HepG2 (cell line): ENCODE results near the gene MS4A15. TPM values are rescaled to one million over a fixed set of nuclear protein-coding genes. Genes with fewer than 3 reads are reported as not detected.

Experiments
- ATAC-seq: fragments of 200-7000 bp; cut with Tn5 transposase; 3 replicates; pipeline ENCODE4 v1.9.1; 2020; ENCODE audit warnings: mild to moderate bottlenecking, moderate library complexity
- BruUV-seq: library from RNA; stranded (reverse); fragments of 400-500 nt; replicated peaks from 2 replicates; lab custom pipeline; 2021; lab: Mats Ljungman, UMichigan
- CTCF ChIA-PET: fragments of 300-600 bp; formaldehyde crosslinking; extraction: SDS; loops from one replicate; lab custom pipeline; 2021; ENCODE audit warnings: low total read pairs, inconsistent platforms, low intra/inter-chr PET ratio; lab: Yijun Ruan, JAX
- POLR2A ChIA-PET: fragments of 350-600 bp; sonication (Branson Sonifier 250); formaldehyde crosslinking; loops from one replicate; lab custom pipeline; 2020; ENCODE audit warnings: antibody characterized with exemption, inconsistent platforms; lab: Yijun Ruan, JAX
- DNase-seq: peaks from one replicate; pipeline ENCODE4 v3.0.0-alpha.2; 2015; ENCODE audit warnings: low spot score
- FAIRE-seq: peaks from 3 replicates; lab custom pipeline; 2011; peaks lifted over from hg19 to GRCh38; lab: Jason Lieb, UNC
- H2AFZ ChIP-seq: one replicate; pipeline ENCODE4 v1.6.1; 2011; ENCODE audit warnings: low read length, inconsistent platforms
- H3K27ac ChIP-seq: fragments of 300-600 bp; 3 replicates; pipeline ENCODE4 v1.8.0; 2011; ENCODE audit warnings: mixed run types, mild to moderate bottlenecking, mixed read lengths, low read length, inconsistent platforms; ENCODE audit not compliant: insufficient read depth; ENCODE audit errors: extremely low read length
- H3K27me3 ChIP-seq, 2 experiments: fragments of 200-600 bp in 1 of 2; 2 replicates in 1 of 2; 3 replicates in 1 of 2; pipeline versions ENCODE4 v1.6.0 to v1.8.0; 2011; ENCODE audit warnings: low read length in 2 of 2, mild to moderate bottlenecking in 2 of 2, moderate library complexity in 2 of 2, inconsistent platforms in 1 of 2; ENCODE audit not compliant: insufficient read depth in 2 of 2, control insufficient read depth in 1 of 2
- H3K36me3 ChIP-seq, 2 experiments: fragments of 200-600 bp in 1 of 2; replicated peaks in 1 of 2; 2 replicates in 1 of 2; 3 replicates in 1 of 2; pipeline versions ENCODE4 v1.5.1 to v1.8.0; 2011; ENCODE audit warnings: low read length in 2 of 2, inconsistent platforms in 1 of 2; ENCODE audit not compliant: insufficient read depth in 2 of 2, control insufficient read depth in 1 of 2
- H3K4me1 ChIP-seq: 2 replicates; pipeline ENCODE4 v1.5.1; 2012; ENCODE audit warnings: low read length, inconsistent platforms; ENCODE audit not compliant: insufficient read depth
- H3K4me2 ChIP-seq: 2 replicates; pipeline ENCODE4 v1.6.0; 2011; ENCODE audit warnings: low read depth, low read length, inconsistent platforms
- H3K4me3 ChIP-seq, 3 experiments: fragments of 200-600 bp in 1 of 3; sonication (generic), shearing (Covaris generic) in 1 of 3; replicated peaks in 1 of 3; 2 replicates each; pipeline ENCODE4 v1.5.1; 2011 to 2016; ENCODE audit warnings: low read length in 3 of 3, inconsistent platforms in 2 of 3, low read depth in 2 of 3, mild to moderate bottlenecking in 2 of 3, control low read depth in 1 of 3, mixed read lengths in 1 of 3; ENCODE audit not compliant: insufficient read depth in 1 of 3
- H3K79me2 ChIP-seq: one replicate; pipeline ENCODE4 v1.6.1; 2011; ENCODE audit warnings: low read length, inconsistent platforms; ENCODE audit not compliant: insufficient read depth
- H3K9ac ChIP-seq: 2 replicates; pipeline ENCODE4 v1.6.0; 2011; ENCODE audit warnings: mild to moderate bottlenecking, low read depth, low read length, inconsistent platforms; ENCODE audit not compliant: insufficient read depth
- H3K9me3 ChIP-seq: 2 replicates; pipeline ENCODE4 v1.5.1; 2012; ENCODE audit warnings: mild to moderate bottlenecking, low read length
- H4K20me1 ChIP-seq: 2 replicates; pipeline ENCODE4 v1.6.0; 2011; ENCODE audit warnings: inconsistent platforms, mild to moderate bottlenecking, low read length, moderate library complexity; ENCODE audit not compliant: insufficient read depth
- ARNT2 ChIP-seq: sonication (generic); formaldehyde crosslinking; IDR thresholded peaks from 2 replicates; pipeline ENCODE4 v1.8.0; 2022; ENCODE audit warnings: mild to moderate bottlenecking, low read depth, missing genetic modification reagents, moderate library complexity
- CEBPG ChIP-seq: IDR thresholded peaks from 2 replicates; pipeline ENCODE4 v1.6.1; 2016
- FOXK1 ChIP-seq: sonication (generic); formaldehyde crosslinking; IDR thresholded peaks from 2 replicates; pipeline ENCODE4 v1.4.0; 2020; ENCODE audit warnings: low read depth, missing genetic modification reagents, borderline replicate concordance
- HNF4A ChIP-seq: sonication (generic); formaldehyde crosslinking; IDR thresholded peaks from 2 replicates; pipeline ENCODE4 v1.4.0; 2020; ENCODE audit warnings: missing genetic modification reagents
- HOXA3 ChIP-seq: sonication (generic); formaldehyde crosslinking; IDR thresholded peaks from 2 replicates; pipeline ENCODE4 v1.5.0; 2020; ENCODE audit warnings: missing genetic modification reagents
- RXRA ChIP-seq: sonication (generic); formaldehyde crosslinking; IDR thresholded peaks from 2 replicates; pipeline ENCODE4 v1.5.1; 2020; ENCODE audit warnings: missing genetic modification reagents
- ZNF253 ChIP-seq: sonication (generic); formaldehyde crosslinking; IDR thresholded peaks from 2 replicates; pipeline ENCODE4 v1.8.0; 2022; ENCODE audit warnings: mild to moderate bottlenecking, missing genetic modification reagents, borderline replicate concordance
- ZNF615 ChIP-seq: sonication (generic); formaldehyde crosslinking; IDR thresholded peaks from 2 replicates; pipeline ENCODE4 v1.5.0; 2020; ENCODE audit warnings: mild to moderate bottlenecking, missing genetic modification reagents, borderline replicate concordance
- ZSCAN9 ChIP-seq: IDR thresholded peaks from 2 replicates; pipeline ENCODE4 v1.6.1; 2016; ENCODE audit warnings: borderline replicate concordance
- WGBS: methylation state at CpG from one replicate; pipeline ENCODE4 v1.1.6; 2017; ENCODE audit warnings: low lambda C conversion rate; 5-methylcytosine and 5-hydroxymethylcytosine counted together
- in situ Hi-C: cut with HindIII; loops from 2 replicates; pipeline ENCODE4 v1.10.0; 2017; ENCODE audit warnings: low pct_unique_long_range_greater_than_20kb; ENCODE audit not compliant: extremely low pct_ligation_motif_present
- intact Hi-C: fragments of 100-400 bp; cut with micrococcal nuclease; formaldehyde crosslinking; loops from one replicate; pipeline ENCODE4 v1.10.0; 2022; ENCODE audit not compliant: unreplicated experiment
- polyA plus RNA-seq, 8 experiments: library from polyadenylated mRNA; depleted of rRNA in 3 of 8; stranded (reverse) in 7 of 8; unstranded in 1 of 8; fragments of >200 nt; fragmentation: Illumina TruSeq in 4 of 8; extraction: Trizol in 4 of 8; gene quantifications; 2 replicates each; pipeline versions ENCODE4 v1.2.1 to v1.2.3, GENCODE V29; 2011 to 2016; ENCODE audit warnings: low read depth in 4 of 8, missing spikeins in 1 of 8, mixed read lengths in 1 of 8; ENCODE audit not compliant: insufficient read depth in 1 of 8
- total RNA-seq, 5 experiments: library from RNA; depleted of rRNA; stranded (reverse); fragments of >200 nt; fragmentation: Illumina TruSeq; extraction: Trizol; gene quantifications; 2 replicates each; pipeline ENCODE4 v1.2.3, GENCODE V29; 2016; ENCODE audit warnings: low read depth in 1 of 5
- TF ChIP-seq, protein P1 (sequence below): sonication (generic); formaldehyde crosslinking; IDR thresholded peaks from 2 replicates; pipeline ENCODE4 v1.8.0; 2022; ENCODE audit warnings: missing genetic modification reagents, low read depth, mild to moderate bottlenecking, borderline replicate concordance
- TF ChIP-seq, protein P2 (sequence below): sonication (generic); formaldehyde crosslinking; IDR thresholded peaks from 2 replicates; pipeline ENCODE4 v1.8.1; 2023; ENCODE audit warnings: mild to moderate bottlenecking, inconsistent platforms, moderate library complexity, missing genetic modification reagents, borderline replicate concordance

MS4A15 gene
- total and polyA plus RNA-seq, 2 of the 13 experiments (the other 11 are each of a cell fraction or from before 2014, with no cell fraction given): not detected

DNA sequence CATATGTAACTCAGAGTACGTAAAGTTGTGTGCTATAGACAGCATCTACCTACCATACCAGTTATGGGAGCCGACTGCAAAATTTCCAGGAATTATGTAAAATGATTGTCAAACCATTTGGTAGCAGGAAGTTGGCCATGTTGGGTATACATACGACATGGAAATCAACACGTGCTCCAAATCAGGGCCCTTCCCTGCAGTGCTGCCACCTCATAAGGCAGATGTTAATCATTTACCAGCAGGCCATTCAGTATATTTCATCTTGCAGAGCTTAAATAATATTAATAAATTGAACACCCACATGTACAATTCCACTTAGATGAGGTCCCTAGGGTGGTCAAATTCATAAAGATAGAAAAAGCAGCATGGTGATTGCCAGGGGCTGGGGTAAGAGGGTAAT lies 22.4 kb upstream of the MS4A15 start:
- no peak overlapping the region for H2AFZ ChIP-seq
- no TSS peak for BruUV-seq
- POLR2A ChIA-PET: no interaction called here
- H3K79me2 ChIP-seq: no peaks in the 10 kb centered on the region
- ATAC-seq (no peak), DNase-seq (no peak), FAIRE-seq (no peak)
- intact Hi-C loops: no loop called here
- no peaks in the 10 kb centered on the region for H3K9me3 ChIP-seq
- peaks cover 2 to 26% of the 10 kb centered on the region in 2 experiments; a peak in 4 of 5 replicates for H3K27me3 ChIP-seq
- H3K36me3 ChIP-seq: no peaks in the 10 kb centered on the region
- 42% methylated on average over 4 of the region's 4 CpGs for WGBS
- in situ Hi-C loops: no loop called here
- H3K27ac ChIP-seq: no peak overlapping the region
- no peak overlapping the region for H3K4me2 ChIP-seq
- H4K20me1 ChIP-seq: no peaks in the 10 kb centered on the region
- CTCF ChIA-PET: no interaction called here
- no peak overlapping the region for H3K4me3 ChIP-seq
- no peaks in the 10 kb centered on the region for H3K4me1 ChIP-seq
- TF ChIP-seq FOXK1 (no peak), HNF4A (CRISPR knock-in tag) (no peak), ZNF615 (CRISPR knock-in tag) (no peak), RXRA (no peak), ZSCAN9 (CRISPR knock-in tag) (no peak), ZNF253 (no peak), CEBPG (CRISPR knock-in tag) (no peak), ARNT2 (no peak), HOXA3 (CRISPR knock-in tag) (no peak)
- TF ChIP-seq, protein P1, sequence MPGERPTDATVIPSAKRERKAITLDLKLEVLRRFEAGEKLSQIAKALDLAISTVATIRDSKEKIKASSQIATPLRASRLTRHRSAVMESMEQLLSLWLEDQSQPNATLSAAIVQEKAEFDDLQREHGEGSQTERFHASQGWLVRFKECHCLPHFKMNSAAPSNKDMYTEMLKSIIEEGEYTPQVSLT: no peak
- TF ChIP-seq, protein P2, sequence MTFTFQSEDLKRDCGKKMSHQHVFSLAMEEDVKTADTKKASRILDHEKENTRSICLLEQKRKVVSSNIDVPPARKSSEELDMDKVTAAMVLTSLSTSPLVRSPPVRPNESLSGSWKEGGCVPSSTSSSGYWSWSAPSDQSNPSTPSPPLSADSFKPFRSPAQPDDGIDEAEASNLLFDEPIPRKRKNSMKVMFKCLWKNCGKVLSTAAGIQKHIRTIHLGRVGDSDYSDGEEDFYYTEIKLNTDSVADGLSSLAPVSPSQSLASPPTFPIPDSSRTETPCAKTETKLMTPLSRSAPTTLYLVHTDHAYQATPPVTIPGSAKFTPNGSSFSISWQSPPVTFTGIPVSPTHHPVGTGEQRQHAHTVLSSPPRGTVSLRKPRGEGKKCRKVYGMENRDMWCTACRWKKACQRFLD: no peak
- H3K9ac ChIP-seq: no peak overlapping the region
